ENCODE measurements around the gene LTN1. TPM values are rescaled to one million over a fixed set of nuclear protein-coding genes. Genes with fewer than 3 reads are reported as not detected.

LTN1 gene
- total and polyA plus RNA-seq, 2 of the 13 experiments (the other 11 are each of a cell fraction or from before 2014, with no cell fraction given), result 6.7 to 24.6 TPM

- TF ChIP-seq ZBTB40 (IDR thresholded peaks at IDR 0.05) (no peak), ZBTB40 (CRISPR knock-in tag; IDR thresholded peaks at IDR 0.05) (peak; percentile 87), ZNF543 (CRISPR knock-in tag; IDR thresholded peaks at IDR 0.05) (peak; percentile 59; the same call in 1 of the 2 replicates), KMT2A (CRISPR knock-in tag; IDR thresholded peaks at IDR 0.05) (peak; percentile 98), TRIM24 (CRISPR knock-in tag; IDR thresholded peaks at IDR 0.05) (no peak), CENPT (CRISPR knock-in tag; IDR thresholded peaks at IDR 0.05; ENCODE audit: low read depth) (peak; percentile 54; the same call in 1 of the 2 replicates), PAWR (CRISPR knock-in tag; IDR thresholded peaks at IDR 0.05; ENCODE audit: borderline replicate concordance) (no peak), ZNF12 (CRISPR knock-in tag; IDR thresholded peaks at IDR 0.05) (peak; percentile 14; the same call in 1 of the 2 replicates), CREB3 (CRISPR knock-in tag; IDR thresholded peaks at IDR 0.05) (peak; percentile 76; the same call in 1 of the 2 replicates), ZNF263 (CRISPR knock-in tag; IDR thresholded peaks at IDR 0.05) (peak; percentile 93), KLF9 (CRISPR knock-in tag; IDR thresholded peaks at IDR 0.05; ENCODE audit: low read depth) (peak; percentile 68; the same call in 1 of the 2 replicates), ZNF687 (CRISPR knock-in tag; IDR thresholded peaks at IDR 0.05) (peak; percentile 100), NCOA2 (CRISPR knock-in tag; IDR thresholded peaks at IDR 0.05) (peak; percentile 60), ZNF547 (CRISPR knock-in tag; IDR thresholded peaks at IDR 0.05) (peak; percentile 89)
Measured at GRCh38 chr21:29002442-29003144, 9.9 kb upstream of the LTN1 start (continued).

All from HepG2 (cell line).